K562 (cell line): ENCODE data around the gene RAD54L. TPM values are rescaled to one million over a fixed set of nuclear protein-coding genes. Genes with fewer than 3 reads are reported as not detected.

ENCODE experiments used
- ATAC-seq: fragments of 200-7000 bp; cut with Tn5 transposase; 3 replicates; pipeline ENCODE4 v1.9.1; 2020; ENCODE audit warnings: moderate library complexity
- BruUV-seq: library from RNA; stranded (reverse); fragments of 400-500 nt; replicated peaks from 2 replicates; lab custom pipeline; 2021; lab: Mats Ljungman, UMichigan
- CTCF ChIA-PET: fragments of 300-600 bp; formaldehyde crosslinking; extraction: SDS; loops from one replicate; lab custom pipeline; 2021; ENCODE audit warnings: low intra/inter-chr PET ratio; lab: Yijun Ruan, JAX
- POLR2A ChIA-PET: fragments of 300-600, 350-650 bp; sonication (Branson Sonifier 250); formaldehyde crosslinking; extraction: SDS; loops from one replicate; lab custom pipeline; 2021; ENCODE audit warnings: antibody characterized with exemption, inconsistent platforms; lab: Yijun Ruan, JAX
- DNase-seq, 4 experiments: peaks; one replicate each; pipeline versions ENCODE4 v3.0.0 to v3.0.0-alpha.2; 2011 to 2018; ENCODE audit warnings: low spot score in 3 of 4, mixed read lengths in 3 of 4; ENCODE audit errors: extremely low read depth in 1 of 4
- FAIRE-seq: peaks from 2 replicates; lab custom pipeline; 2011; peaks lifted over from hg19 to GRCh38; lab: Jason Lieb, UNC
- H2AFZ ChIP-seq: 2 replicates; pipeline ENCODE4 v1.6.0; 2011; ENCODE audit warnings: low read depth, low read length, control low read depth, inconsistent platforms
- H3K27ac ChIP-seq: fragments of 200-600 bp; 3 replicates; pipeline ENCODE4 v1.8.0; 2011; ENCODE audit warnings: low read depth, mild to moderate bottlenecking, control low read depth, inconsistent platforms, low read length, moderate library complexity, mixed read lengths; ENCODE audit errors: extremely low read depth
- H3K27me3 ChIP-seq, 2 experiments: fragments of 300-600 bp in 1 of 2; 2 replicates in 1 of 2; 3 replicates in 1 of 2; pipeline versions ENCODE4 v1.6.0 to v1.8.0; 2011; ENCODE audit warnings: inconsistent platforms in 2 of 2, low read length in 2 of 2, mild to moderate bottlenecking in 1 of 2, mixed read lengths in 1 of 2, moderate library complexity in 1 of 2; ENCODE audit not compliant: control insufficient read depth in 2 of 2, insufficient read depth in 2 of 2
- H3K36me3 ChIP-seq: fragments of 300-600 bp; 3 replicates; pipeline ENCODE4 v1.8.0; 2011; ENCODE audit warnings: mild to moderate bottlenecking, low read length, inconsistent platforms; ENCODE audit not compliant: control insufficient read depth, insufficient read depth
- H3K4me1 ChIP-seq, 2 experiments: fragments of 200-600 bp in 1 of 2; replicated peaks in 1 of 2; 2 replicates in 1 of 2; 3 replicates in 1 of 2; pipeline versions ENCODE4 v1.5.1 to v1.8.0; 2011; ENCODE audit warnings: inconsistent platforms in 2 of 2, low read length in 2 of 2, mild to moderate bottlenecking in 1 of 2, mixed read lengths in 1 of 2, moderate library complexity in 1 of 2; ENCODE audit not compliant: control insufficient read depth in 2 of 2, insufficient read depth in 2 of 2
- H3K4me2 ChIP-seq: 2 replicates; pipeline ENCODE4 v1.6.1; 2011; ENCODE audit warnings: low read length, control low read depth, inconsistent platforms, mixed read lengths; ENCODE audit not compliant: insufficient read depth
- H3K4me3 ChIP-seq: fragments of 200-600 bp; sonication (generic), shearing (Covaris generic); 2 replicates; pipeline ENCODE4 v1.5.1; 2016; ENCODE audit warnings: control low read depth, inconsistent platforms
- H3K79me2 ChIP-seq: fragments of 200-600 bp; 3 replicates; pipeline ENCODE4 v1.8.0; 2011; ENCODE audit warnings: low read length, inconsistent platforms; ENCODE audit not compliant: control insufficient read depth, insufficient read depth
- H3K9ac ChIP-seq, 2 experiments: 2 replicates each; pipeline versions ENCODE4 v1.6.0 to v1.6.1; 2011; ENCODE audit warnings: low read depth in 2 of 2, low read length in 2 of 2, control low read depth in 1 of 2, inconsistent platforms in 1 of 2, mild to moderate bottlenecking in 1 of 2, mixed read lengths in 1 of 2; ENCODE audit not compliant: insufficient read depth in 1 of 2
- H3K9me1 ChIP-seq: one replicate; pipeline ENCODE4 v1.6.0; 2011; ENCODE audit warnings: inconsistent platforms, mild to moderate bottlenecking, low read length, moderate library complexity; ENCODE audit not compliant: control insufficient read depth, insufficient read depth
- H3K9me3 ChIP-seq: replicated peaks from 2 replicates; pipeline ENCODE4 v1.5.1; 2011; ENCODE audit warnings: low read depth, low read length, inconsistent platforms; ENCODE audit not compliant: control insufficient read depth, insufficient read depth
- H4K20me1 ChIP-seq: replicated peaks from 2 replicates; pipeline ENCODE4 v1.6.1; 2011; ENCODE audit warnings: low read length, inconsistent platforms, mixed read lengths; ENCODE audit not compliant: control insufficient read depth, insufficient read depth
- AFF4 ChIP-seq: sonication (generic); formaldehyde crosslinking; IDR thresholded peaks from 2 replicates; pipeline ENCODE4 v1.8.0; 2023; ENCODE audit warnings: mild to moderate bottlenecking, missing genetic modification reagents
- ATF4 ChIP-seq: fragments of 450-650 bp; formaldehyde crosslinking; IDR thresholded peaks from 2 replicates; pipeline ENCODE4 v1.4.0; 2022; ENCODE audit warnings: mild to moderate bottlenecking, moderate library complexity
- E4F1 ChIP-seq: fragments of 250-450 bp; sonication (Bioruptor Pico); IDR thresholded peaks from 2 replicates; pipeline ENCODE4 v1.5.0; 2021; ENCODE audit warnings: mild to moderate bottlenecking, borderline replicate concordance
- NEUROD1 ChIP-seq: fragments of 150-350 bp; IDR thresholded peaks from 2 replicates; pipeline ENCODE4 v1.6.1; 2014; ENCODE audit warnings: borderline replicate concordance, low read length, low read depth; ENCODE audit not compliant: partially characterized antibody
- NFRKB ChIP-seq: fragments of 450-650 bp; IDR thresholded peaks from 2 replicates; pipeline ENCODE4 v1.6.1; 2016; ENCODE audit warnings: low read depth
- NKRF ChIP-seq: fragments of 450-650 bp; IDR thresholded peaks from 2 replicates; pipeline ENCODE4 v1.6.1; 2016; ENCODE audit warnings: borderline replicate concordance
- NR2C2 ChIP-seq, 2 experiments: fragments of 200-800 bp in 1 of 2; sonication (Bioruptor generic) in 1 of 2; sonication (generic) in 1 of 2; formaldehyde crosslinking in 1 of 2; IDR thresholded peaks; 2 replicates each; pipeline versions ENCODE4 v1.6.1 to v1.8.0; 2016 to 2022; ENCODE audit warnings: mild to moderate bottlenecking in 1 of 2, missing compliant biosample characterization in 1 of 2, missing genetic modification characterization in 1 of 2, missing genetic modification reagents in 1 of 2
- NUFIP1 ChIP-seq: fragments of 450-650 bp; IDR thresholded peaks from 2 replicates; pipeline ENCODE4 v1.6.1; 2018; ENCODE audit not compliant: partially characterized antibody
- PML ChIP-seq: IDR thresholded peaks from 2 replicates; pipeline ENCODE4 v1.6.1; 2012; ENCODE audit warnings: low read length, inconsistent platforms
- SOX6 ChIP-seq: fragments of 450-650 bp; IDR thresholded peaks from 2 replicates; pipeline ENCODE4 v1.6.1; 2014; ENCODE audit warnings: mild to moderate bottlenecking
- TAF7 ChIP-seq: fragments of 450-650 bp; IDR thresholded peaks from 2 replicates; pipeline ENCODE4 v1.6.1; 2016; ENCODE audit warnings: missing genetic modification characterization, missing compliant biosample characterization
- TSC22D4 ChIP-seq: fragments of 450-650 bp; IDR thresholded peaks from 2 replicates; pipeline ENCODE4 v1.6.1; 2016; ENCODE audit warnings: missing genetic modification characterization, missing biosample characterization, control low read depth
- ZNF384 ChIP-seq: IDR thresholded peaks from 2 replicates; pipeline ENCODE4 v1.6.1; 2012; ENCODE audit warnings: low read depth, low read length, improper control_type of control experiment
- ZNF436 ChIP-seq: fragments of 250-450, 450-650 bp; sonication (Bioruptor Pico); formaldehyde crosslinking; IDR thresholded peaks from 2 replicates; pipeline ENCODE4 v1.7.0; 2020; ENCODE audit warnings: mild to moderate bottlenecking
- WGBS: fragments of 100-300 bp; shearing (Covaris generic); methylation state at CpG from one replicate; pipeline ENCODE4 v1.1.6; 2016; ENCODE audit warnings: low coverage, mixed read lengths; ENCODE audit not compliant: insufficient coverage; ENCODE audit errors: missing lambda C conversion rate; 5-methylcytosine and 5-hydroxymethylcytosine counted together
- in situ Hi-C: fragments of 300-500 bp; cut with MboI; formaldehyde crosslinking; loops from 4 replicates; pipeline ENCODE4 v1.15.0; 2018; ENCODE audit warnings: inconsistent platforms, mixed read lengths
- intact Hi-C: fragments of 100-400 bp; cut with micrococcal nuclease; formaldehyde crosslinking; loops from 2 replicates; pipeline ENCODE4 v1.14.2; 2022
- polyA plus RNA-seq, 8 experiments: library from polyadenylated mRNA; depleted of rRNA in 4 of 8; stranded (reverse) in 5 of 8; unstranded in 3 of 8; fragments of >200 nt; fragmentation: Nextera tagmentation in 2 of 8; fragmentation: Illumina TruSeq in 1 of 8; extraction: Ambion mirVana in 2 of 8; extraction: Trizol in 1 of 8; gene quantifications; 2 replicates each; pipeline versions ENCODE4 v1.2.1 to v1.2.3, GENCODE V29; 2011 to 2014; ENCODE audit warnings: inconsistent platforms in 1 of 8, missing spikeins in 1 of 8
- total RNA-seq, 7 experiments: library from RNA; depleted of rRNA in 6 of 7; stranded (reverse); fragments of >200 nt in 6 of 7; fragmentation: Illumina TruSeq in 2 of 7; extraction: Trizol in 2 of 7; gene quantifications; 2 replicates each; pipeline versions ENCODE4 v1.2.1 to v1.2.3, GENCODE V29; 2011 to 2021; ENCODE audit warnings: low replicate concordance in 1 of 7

RAD54L gene
- total and polyA plus RNA-seq, 9 of the 15 experiments (the other 6 are each of a cell fraction or from before 2014, with no cell fraction given), result 17.9 to 92.3 (median 37.5) TPM

- in situ Hi-C loops, result no loop called here
- 71% methylated on average over 2 of the region's 2 CpGs for WGBS
- Histone ChIP-seq H3K79me2 (no peaks in the 10 kb centered on the region), H3K27ac (no peak overlapping the region), H3K36me3 (peaks cover 97% of the 10 kb centered on the region), H3K9ac (no peak overlapping the region), H3K9me3 (no peaks in the 10 kb centered on the region), H3K4me3 (no peak overlapping the region), H3K4me1 (no peaks in the 10 kb centered on the region), H3K9me1 (no peaks in the 10 kb centered on the region), H2AFZ (no peak overlapping the region), H3K4me2 (no peak overlapping the region), H3K27me3 (no peaks in the 10 kb centered on the region), H4K20me1 (no peaks in the 10 kb centered on the region; the same call in 1 of the 2 replicates)
- POLR2A ChIA-PET, result interaction anchor here (0.6 to 7.8 kb wide), 9 partner anchors 8 to 741 kb away, joined by 3 to 103 read pairs (median 7); partner anchors contain the start of genes LRRC41, PRDX1, RAD54L and UQCRH
- intact Hi-C loops, result no loop called here
- FAIRE-seq (no peak), ATAC-seq (no peak), DNase-seq (no peak)
- BruUV-seq, result no TSS peak
- CTCF ChIA-PET, result no interaction called here
- TF ChIP-seq PML, result no peak
- TF ChIP-seq NR2C2 (CRISPR knock-in tag; IDR thresholded peaks at IDR 0.05), result no peak
- no peak for TF ChIP-seq NR2C2 (tag; IDR thresholded peaks at IDR 0.05)
- TF ChIP-seq NFRKB, result no peak
- TF ChIP-seq NEUROD1, result no peak
- TF ChIP-seq SOX6, result no peak
- no peak for TF ChIP-seq E4F1 (CRISPR knock-in tag)
- TF ChIP-seq TSC22D4 (tag), result no peak
- no peak for TF ChIP-seq NUFIP1
- no peak for TF ChIP-seq NKRF
- no peak for TF ChIP-seq AFF4 (CRISPR knock-in tag)
- TF ChIP-seq ATF4, result no peak
- TF ChIP-seq ZNF384, result no peak
- no peak for TF ChIP-seq TAF7
- no peak for TF ChIP-seq ZNF436 (CRISPR knock-in tag)
These were observed 15.6 kb downstream of the RAD54L start for GRCh38 chr1:46263146-46263545.
